ENCODE data around the gene HMGXB4.

Gene HMGXB4

GRCh38 chr22:35319244-35319985 is 62.1 kb downstream of the HMGXB4 start:
- Histone ChIP-seq H3K9me3 (ENCODE audit: control insufficient read depth, insufficient read depth, low read length) (no peaks in the 10 kb centered on the region), H3K4me1 (ENCODE audit: insufficient read depth, low read length) (no peaks in the 10 kb centered on the region), H3K9ac (ENCODE audit: low read depth, low read length) (no peak overlapping the region), H3K36me3 (ENCODE audit: insufficient read depth, low read length) (peaks cover 2% of the 10 kb centered on the region; the same call in 1 of the 2 replicates)

GRCh38 chr22:35322126-35322525 is 64.8 kb downstream of the HMGXB4 start:
- no peaks in the 10 kb centered on the region for H3K9me3 ChIP-seq (ENCODE audit: control insufficient read depth, insufficient read depth, low read length)
- peaks cover 2% of the 10 kb centered on the region; the same call in 1 of the 2 replicates for H3K36me3 ChIP-seq (ENCODE audit: insufficient read depth, low read length)
- no peak overlapping the region for H3K9ac ChIP-seq (ENCODE audit: low read depth, low read length)
- no peaks in the 10 kb centered on the region for H3K4me1 ChIP-seq (ENCODE audit: insufficient read depth, low read length)

GRCh38 chr22:35322893-35323292 is 65.6 kb downstream of the HMGXB4 start:
- Histone ChIP-seq H3K36me3 (ENCODE audit: insufficient read depth, low read length) (peaks cover 2% of the 10 kb centered on the region; the same call in 1 of the 2 replicates), H3K9me3 (ENCODE audit: control insufficient read depth, insufficient read depth, low read length) (no peaks in the 10 kb centered on the region), H3K4me1 (ENCODE audit: insufficient read depth, low read length) (no peaks in the 10 kb centered on the region), H3K9ac (ENCODE audit: low read depth, low read length) (no peak overlapping the region)

- Histone ChIP-seq H3K9me3 (ENCODE audit: control insufficient read depth, insufficient read depth, low read length) (no peaks in the 10 kb centered on the region), H3K4me1 (ENCODE audit: insufficient read depth, low read length) (no peaks in the 10 kb centered on the region), H3K36me3 (ENCODE audit: insufficient read depth, low read length) (peaks cover 2% of the 10 kb centered on the region; the same call in 1 of the 2 replicates), H3K9ac (ENCODE audit: low read depth, low read length) (no peak overlapping the region)
These were observed 66.0 kb downstream of the HMGXB4 start for GRCh38 chr22:35323305-35323704.

- no peaks in the 10 kb centered on the region for H3K4me1 ChIP-seq (ENCODE audit: insufficient read depth, low read length)
- no peaks in the 10 kb centered on the region for H3K9me3 ChIP-seq (ENCODE audit: control insufficient read depth, insufficient read depth, low read length)
- H3K9ac ChIP-seq (ENCODE audit: low read depth, low read length): no peak overlapping the region
- peaks cover 2% of the 10 kb centered on the region; the same call in 1 of the 2 replicates for H3K36me3 ChIP-seq (ENCODE audit: insufficient read depth, low read length)
These were observed 66.8 kb downstream of the HMGXB4 start for GRCh38 chr22:35324067-35324466.

- H3K9ac ChIP-seq (ENCODE audit: low read depth, low read length): no peak overlapping the region
- no peaks in the 10 kb centered on the region for H3K4me1 ChIP-seq (ENCODE audit: insufficient read depth, low read length)
- H3K9me3 ChIP-seq (ENCODE audit: control insufficient read depth, insufficient read depth, low read length): no peaks in the 10 kb centered on the region
- H3K36me3 ChIP-seq (ENCODE audit: insufficient read depth, low read length): peaks cover 2% of the 10 kb centered on the region; the same call in 1 of the 2 replicates
These were observed 67.5 kb downstream of the HMGXB4 start for GRCh38 chr22:35324762-35325161.

GRCh38 chr22:35325209-35325608 is 67.9 kb downstream of the HMGXB4 start:
- Histone ChIP-seq H3K36me3 (ENCODE audit: insufficient read depth, low read length) (peaks cover 2% of the 10 kb centered on the region; the same call in 1 of the 2 replicates), H3K9me3 (ENCODE audit: control insufficient read depth, insufficient read depth, low read length) (no peaks in the 10 kb centered on the region), H3K4me1 (ENCODE audit: insufficient read depth, low read length) (no peaks in the 10 kb centered on the region), H3K9ac (ENCODE audit: low read depth, low read length) (no peak overlapping the region)

- no peaks in the 10 kb centered on the region for H3K4me1 ChIP-seq (ENCODE audit: insufficient read depth, low read length)
- no peaks in the 10 kb centered on the region for H3K9me3 ChIP-seq (ENCODE audit: control insufficient read depth, insufficient read depth, low read length)
- H3K36me3 ChIP-seq (ENCODE audit: insufficient read depth, low read length): peaks cover 2% of the 10 kb centered on the region; the same call in 1 of the 2 replicates
- no peak overlapping the region for H3K9ac ChIP-seq (ENCODE audit: low read depth, low read length)
These were observed 69.7 kb downstream of the HMGXB4 start for GRCh38 chr22:35326854-35327562.

GRCh38 chr22:35327690-35328471 is 70.6 kb downstream of the HMGXB4 start:
- no peaks in the 10 kb centered on the region for H3K9me3 ChIP-seq (ENCODE audit: control insufficient read depth, insufficient read depth, low read length)
- H3K4me1 ChIP-seq (ENCODE audit: insufficient read depth, low read length): no peaks in the 10 kb centered on the region
- H3K36me3 ChIP-seq (ENCODE audit: insufficient read depth, low read length): peaks cover 2% of the 10 kb centered on the region
- H3K9ac ChIP-seq (ENCODE audit: low read depth, low read length): no peak overlapping the region

GRCh38 chr22:35328472-35328885 is 71.2 kb downstream of the HMGXB4 start:
- Histone ChIP-seq H3K4me1 (ENCODE audit: insufficient read depth, low read length) (no peaks in the 10 kb centered on the region), H3K36me3 (ENCODE audit: insufficient read depth, low read length) (peaks cover 1% of the 10 kb centered on the region), H3K9ac (ENCODE audit: low read depth, low read length) (no peak overlapping the region), H3K9me3 (ENCODE audit: control insufficient read depth, insufficient read depth, low read length) (no peaks in the 10 kb centered on the region)

GRCh38 chr22:35329114-35329847 is 72.0 kb downstream of the HMGXB4 start:
- H3K9me3 ChIP-seq (ENCODE audit: control insufficient read depth, insufficient read depth, low read length): no peaks in the 10 kb centered on the region
- H3K36me3 ChIP-seq (ENCODE audit: insufficient read depth, low read length): no peaks in the 10 kb centered on the region; the same call in 1 of the 2 replicates
- no peaks in the 10 kb centered on the region for H3K4me1 ChIP-seq (ENCODE audit: insufficient read depth, low read length)
- no peak overlapping the region for H3K9ac ChIP-seq (ENCODE audit: low read depth, low read length)

GRCh38 chr22:35330258-35330861 is 73.1 kb downstream of the HMGXB4 start:
- H3K9ac ChIP-seq (ENCODE audit: low read depth, low read length): no peak overlapping the region
- H3K36me3 ChIP-seq (ENCODE audit: insufficient read depth, low read length): no peaks in the 10 kb centered on the region; the same call in 1 of the 2 replicates
- no peaks in the 10 kb centered on the region for H3K4me1 ChIP-seq (ENCODE audit: insufficient read depth, low read length)
- H3K9me3 ChIP-seq (ENCODE audit: control insufficient read depth, insufficient read depth, low read length): no peaks in the 10 kb centered on the region

GRCh38 chr22:35332278-35332677 is 75.0 kb downstream of the HMGXB4 start:
- H3K9me3 ChIP-seq (ENCODE audit: control insufficient read depth, insufficient read depth, low read length): no peaks in the 10 kb centered on the region
- no peaks in the 10 kb centered on the region for H3K4me1 ChIP-seq (ENCODE audit: insufficient read depth, low read length)
- no peaks in the 10 kb centered on the region; the same call in 1 of the 2 replicates for H3K36me3 ChIP-seq (ENCODE audit: insufficient read depth, low read length)
- no peak overlapping the region for H3K9ac ChIP-seq (ENCODE audit: low read depth, low read length)
